ENCODE data around the gene GKN2. TPM values are rescaled to one million over a fixed set of nuclear protein-coding genes. Genes with fewer than 3 reads are reported as not detected.

The GKN2 gene
- total RNA-seq, 1 donor from 2014 or later = not detected

DNA sequence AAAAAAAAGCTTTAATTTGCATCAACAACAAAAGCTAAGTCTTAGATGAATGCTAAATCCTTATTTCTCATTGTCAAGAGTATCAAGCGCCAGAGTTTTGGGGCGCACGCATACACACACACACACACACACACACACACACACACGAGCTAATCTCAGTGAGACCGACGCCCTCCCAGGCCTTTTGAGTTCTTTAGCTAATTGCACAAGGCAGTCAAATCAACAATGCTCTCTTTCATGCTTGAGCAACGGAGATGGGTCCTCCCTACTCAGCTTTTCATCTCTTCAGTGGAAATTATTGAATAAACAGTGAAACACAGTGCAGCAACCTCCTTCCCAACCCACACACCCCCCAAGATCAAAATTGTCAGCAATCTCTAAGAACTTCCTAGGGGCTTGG, 41.0 kb upstream of the GKN2 start:
- no peak overlapping the region for H3K27ac Mint-ChIP-seq (ENCODE audit: unreplicated experiment)
- H3K36me3 Mint-ChIP-seq (ENCODE audit: low read depth) = no peaks in the 10 kb centered on the region
- TF ChIP-seq, protein P1, sequence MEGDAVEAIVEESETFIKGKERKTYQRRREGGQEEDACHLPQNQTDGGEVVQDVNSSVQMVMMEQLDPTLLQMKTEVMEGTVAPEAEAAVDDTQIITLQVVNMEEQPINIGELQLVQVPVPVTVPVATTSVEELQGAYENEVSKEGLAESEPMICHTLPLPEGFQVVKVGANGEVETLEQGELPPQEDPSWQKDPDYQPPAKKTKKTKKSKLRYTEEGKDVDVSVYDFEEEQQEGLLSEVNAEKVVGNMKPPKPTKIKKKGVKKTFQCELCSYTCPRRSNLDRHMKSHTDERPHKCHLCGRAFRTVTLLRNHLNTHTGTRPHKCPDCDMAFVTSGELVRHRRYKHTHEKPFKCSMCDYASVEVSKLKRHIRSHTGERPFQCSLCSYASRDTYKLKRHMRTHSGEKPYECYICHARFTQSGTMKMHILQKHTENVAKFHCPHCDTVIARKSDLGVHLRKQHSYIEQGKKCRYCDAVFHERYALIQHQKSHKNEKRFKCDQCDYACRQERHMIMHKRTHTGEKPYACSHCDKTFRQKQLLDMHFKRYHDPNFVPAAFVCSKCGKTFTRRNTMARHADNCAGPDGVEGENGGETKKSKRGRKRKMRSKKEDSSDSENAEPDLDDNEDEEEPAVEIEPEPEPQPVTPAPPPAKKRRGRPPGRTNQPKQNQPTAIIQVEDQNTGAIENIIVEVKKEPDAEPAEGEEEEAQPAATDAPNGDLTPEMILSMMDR (IDR thresholded peaks at IDR 0.05) = no peak
- peaks cover 30% of the 10 kb centered on the region for H3K4me1 Mint-ChIP-seq (ENCODE audit: low read depth)
- no peaks in the 10 kb centered on the region for H3K27me3 Mint-ChIP-seq (ENCODE audit: low read depth)
- no peaks in the 10 kb centered on the region for H3K9me3 Mint-ChIP-seq (ENCODE audit: low read depth)
- DNase-seq (ENCODE audit: low spot score) = no peak
- H3K4me3 Mint-ChIP-seq (ENCODE audit: unreplicated experiment) = no peak overlapping the region

DNA sequence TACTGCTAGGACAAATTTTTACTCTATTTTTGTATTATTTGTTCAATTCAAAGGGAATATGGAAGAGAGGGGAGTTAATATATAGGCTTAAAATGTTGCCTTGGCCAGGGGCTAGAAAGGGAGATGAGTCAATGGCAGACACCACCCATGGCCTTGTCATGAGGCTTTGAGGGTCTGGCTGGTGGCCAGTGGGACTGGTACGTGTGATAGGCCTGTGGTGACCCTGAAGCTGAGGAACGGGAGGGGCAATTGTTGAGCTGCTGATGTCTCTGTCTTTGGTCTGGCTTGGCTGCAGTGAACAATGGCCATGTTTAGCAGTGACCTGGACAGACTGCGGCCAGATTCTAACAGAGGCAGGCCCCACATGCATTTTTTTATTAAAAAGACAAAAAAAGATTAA, 40.2 kb upstream of the GKN2 start:
- TF ChIP-seq, protein P1 (IDR thresholded peaks at IDR 0.05) = no peak
- H3K36me3 Mint-ChIP-seq (ENCODE audit: low read depth) = no peaks in the 10 kb centered on the region
- H3K9me3 Mint-ChIP-seq (ENCODE audit: low read depth) = no peaks in the 10 kb centered on the region
- no peak overlapping the region for H3K27ac Mint-ChIP-seq (ENCODE audit: unreplicated experiment)
- no peak for DNase-seq (ENCODE audit: low spot score)
- no peaks in the 10 kb centered on the region for H3K27me3 Mint-ChIP-seq (ENCODE audit: low read depth)
- H3K4me1 Mint-ChIP-seq (ENCODE audit: low read depth) = peaks cover 24% of the 10 kb centered on the region
- H3K4me3 Mint-ChIP-seq (ENCODE audit: unreplicated experiment) = no peak overlapping the region

DNA sequence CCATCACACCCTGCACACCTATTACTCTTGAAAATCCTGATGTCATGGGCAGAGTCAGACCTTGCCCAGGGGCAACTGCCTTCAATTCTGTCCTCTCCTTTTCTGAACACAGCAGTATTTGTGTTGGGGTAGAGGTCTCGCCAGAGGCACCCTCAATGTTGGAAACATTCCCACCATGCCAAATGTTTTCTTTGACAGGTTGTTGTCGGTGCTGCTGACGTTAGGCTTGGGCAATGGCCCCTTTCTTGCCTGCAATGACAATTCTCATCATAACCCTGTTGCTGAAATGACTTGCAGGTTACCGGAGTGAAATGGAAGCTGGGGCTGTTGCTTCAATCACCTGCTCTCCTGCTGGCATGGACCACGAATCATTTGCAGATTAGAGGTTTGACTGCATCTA, 39.6 kb upstream of the GKN2 start:
- TF ChIP-seq, protein P1 (IDR thresholded peaks at IDR 0.05) = no peak
- Mint-ChIP-seq H3K4me1 (ENCODE audit: low read depth) (peaks cover 24% of the 10 kb centered on the region), H3K27ac (ENCODE audit: unreplicated experiment) (no peak overlapping the region), H3K36me3 (ENCODE audit: low read depth) (no peaks in the 10 kb centered on the region), H3K9me3 (ENCODE audit: low read depth) (no peaks in the 10 kb centered on the region), H3K4me3 (ENCODE audit: unreplicated experiment) (no peak overlapping the region), H3K27me3 (ENCODE audit: low read depth) (no peaks in the 10 kb centered on the region)
- no peak for DNase-seq (ENCODE audit: low spot score)

DNA sequence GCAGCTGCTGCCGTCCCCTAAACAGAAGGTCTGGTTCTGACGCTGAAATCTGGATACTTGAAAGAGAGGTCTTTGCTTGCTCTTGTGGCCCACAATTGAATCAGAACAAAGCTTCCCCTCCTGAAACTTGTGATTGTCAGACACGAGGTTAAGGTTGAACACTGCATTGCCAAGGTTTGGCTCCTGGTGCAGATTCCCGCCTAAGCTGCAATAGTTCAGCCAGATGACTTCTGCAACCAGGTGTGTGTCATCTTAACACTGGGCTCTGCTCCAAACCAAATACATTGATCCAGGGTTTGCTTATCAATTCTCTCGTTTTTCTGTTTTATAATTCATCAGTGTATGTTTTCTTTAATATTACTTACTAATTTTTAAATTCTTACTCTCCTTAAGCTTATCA, 36.3 kb upstream of the GKN2 start:
- Mint-ChIP-seq H3K27ac (ENCODE audit: unreplicated experiment) (no peak overlapping the region), H3K27me3 (ENCODE audit: low read depth) (no peaks in the 10 kb centered on the region), H3K4me1 (ENCODE audit: low read depth) (no peaks in the 10 kb centered on the region), H3K36me3 (ENCODE audit: low read depth) (no peaks in the 10 kb centered on the region), H3K4me3 (ENCODE audit: unreplicated experiment) (no peak overlapping the region), H3K9me3 (ENCODE audit: low read depth) (no peaks in the 10 kb centered on the region)
- no peak for DNase-seq (ENCODE audit: low spot score)
- TF ChIP-seq, protein P1 (IDR thresholded peaks at IDR 0.05) = no peak

DNA sequence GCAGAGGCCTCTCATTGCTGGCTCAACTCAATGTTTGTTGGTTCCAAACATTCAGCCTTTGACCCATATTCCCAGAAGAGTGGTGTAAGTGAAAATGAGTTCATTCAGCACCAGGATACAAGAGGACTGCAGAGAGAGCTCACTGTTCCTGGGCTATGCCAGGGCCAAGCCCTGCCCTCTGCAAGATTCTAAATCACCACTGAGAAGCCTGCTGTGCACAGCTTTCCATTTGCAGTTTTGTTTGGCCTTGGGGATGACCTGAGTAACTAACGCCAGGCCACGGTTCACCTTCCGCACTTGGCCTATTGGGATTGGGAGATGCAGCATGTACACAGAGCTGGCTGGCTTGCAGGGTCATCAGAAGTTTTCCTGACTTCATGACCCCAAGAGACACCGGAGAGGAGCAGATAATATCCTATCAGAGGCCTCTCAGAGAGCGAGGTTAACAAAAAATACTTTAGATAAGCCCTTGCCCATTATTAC, 34.4 kb upstream of the GKN2 start:
- H3K27me3 Mint-ChIP-seq (ENCODE audit: low read depth) = no peaks in the 10 kb centered on the region
- no peak overlapping the region for H3K27ac Mint-ChIP-seq (ENCODE audit: unreplicated experiment)
- H3K4me3 Mint-ChIP-seq (ENCODE audit: unreplicated experiment) = no peak overlapping the region
- H3K4me1 Mint-ChIP-seq (ENCODE audit: low read depth) = no peaks in the 10 kb centered on the region
- H3K9me3 Mint-ChIP-seq (ENCODE audit: low read depth) = no peaks in the 10 kb centered on the region
- no peak for DNase-seq (ENCODE audit: low spot score)
- TF ChIP-seq, protein P1 (IDR thresholded peaks at IDR 0.05) = no peak
- H3K36me3 Mint-ChIP-seq (ENCODE audit: low read depth) = no peaks in the 10 kb centered on the region

Data from chondrocyte (in vitro differentiated cells).